ENCODE results near the gene MCTP1.

DNA sequence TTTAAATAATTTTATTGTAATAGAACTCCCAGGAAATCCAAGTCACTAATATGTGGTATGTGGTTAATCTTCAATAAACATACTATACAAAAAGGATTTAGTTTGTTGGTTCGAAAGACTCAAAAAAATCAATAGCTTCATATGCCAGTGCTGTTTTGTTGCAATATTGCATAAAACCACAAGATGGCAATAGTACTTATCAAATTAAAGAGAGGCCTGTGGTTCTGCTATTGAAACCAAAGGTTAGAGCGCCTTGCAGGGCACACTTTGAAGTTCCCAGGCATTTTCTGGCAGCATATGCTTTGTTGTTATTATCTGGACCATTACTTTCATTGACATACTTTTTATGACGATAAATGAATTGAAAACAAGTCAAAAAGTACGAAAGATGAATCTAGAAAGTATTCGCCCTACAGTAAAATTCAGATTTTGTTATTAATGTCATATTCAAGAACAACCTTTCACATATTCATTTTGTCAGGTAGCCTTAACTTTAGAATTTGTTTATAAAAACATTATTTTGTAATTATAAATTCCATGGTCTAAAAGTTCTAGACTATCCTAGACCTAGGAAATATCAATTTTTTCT, 316.3 kb downstream of the MCTP1 start:
- TF ChIP-seq, protein P1, sequence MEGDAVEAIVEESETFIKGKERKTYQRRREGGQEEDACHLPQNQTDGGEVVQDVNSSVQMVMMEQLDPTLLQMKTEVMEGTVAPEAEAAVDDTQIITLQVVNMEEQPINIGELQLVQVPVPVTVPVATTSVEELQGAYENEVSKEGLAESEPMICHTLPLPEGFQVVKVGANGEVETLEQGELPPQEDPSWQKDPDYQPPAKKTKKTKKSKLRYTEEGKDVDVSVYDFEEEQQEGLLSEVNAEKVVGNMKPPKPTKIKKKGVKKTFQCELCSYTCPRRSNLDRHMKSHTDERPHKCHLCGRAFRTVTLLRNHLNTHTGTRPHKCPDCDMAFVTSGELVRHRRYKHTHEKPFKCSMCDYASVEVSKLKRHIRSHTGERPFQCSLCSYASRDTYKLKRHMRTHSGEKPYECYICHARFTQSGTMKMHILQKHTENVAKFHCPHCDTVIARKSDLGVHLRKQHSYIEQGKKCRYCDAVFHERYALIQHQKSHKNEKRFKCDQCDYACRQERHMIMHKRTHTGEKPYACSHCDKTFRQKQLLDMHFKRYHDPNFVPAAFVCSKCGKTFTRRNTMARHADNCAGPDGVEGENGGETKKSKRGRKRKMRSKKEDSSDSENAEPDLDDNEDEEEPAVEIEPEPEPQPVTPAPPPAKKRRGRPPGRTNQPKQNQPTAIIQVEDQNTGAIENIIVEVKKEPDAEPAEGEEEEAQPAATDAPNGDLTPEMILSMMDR (conservative IDR thresholded peaks at IDR 0.05; ENCODE audit: low read length), result peak; percentile 86
- no peak for TF ChIP-seq EZH2phosphoT487 (IDR thresholded peaks at IDR 0.05; ENCODE audit: borderline replicate concordance)
